DMS79 (cell line): ENCODE results near the gene PPT1.

Experiments
- DNase-seq: peaks from one replicate; lab custom pipeline; 2025; lab: John Stamatoyannopoulos, UW

Gene PPT1

GRCh38 chr1:40029608-40030007 lies 67.4 kb downstream of the PPT1 start:
- DNase-seq, result no peak

- no peak for DNase-seq
Measured at GRCh38 chr1:40027647-40028046, 69.4 kb downstream of the PPT1 start.

GRCh38 chr1:40024671-40025070 lies 72.4 kb downstream of the PPT1 start:
- DNase-seq, result no peak

GRCh38 chr1:40023379-40023944 lies 73.6 kb downstream of the PPT1 start:
- DNase-seq, result no peak
